Prostate gland (tissue), 2 donors: ENCODE results near the gene PSMA7. TPM values are rescaled to one million over a fixed set of nuclear protein-coding genes. Genes with fewer than 3 reads are reported as not detected.

Source experiments
- DNase-seq: peaks from one replicate; pipeline ENCODE4 v3.0.0-alpha.2; 2019; ENCODE audit warnings: low spot score
- H3K27ac ChIP-seq, 2 donors: fragments of 200-600 bp; sonication (generic); 2 replicates each; pipeline ENCODE4 v1.5.1; 2017 to 2019
- H3K27me3 ChIP-seq: fragments of 200-600 bp; sonication (generic); replicated peaks from 2 replicates; pipeline ENCODE4 v1.5.1; 2019; ENCODE audit not compliant: insufficient read depth
- H3K36me3 ChIP-seq, 2 donors: fragments of 200-600 bp; sonication (generic); 1 replicate in 1 of 2; 2 replicates in 1 of 2; pipeline versions ENCODE4 v1.5.1 to v1.8.1; 2017 to 2019
- H3K4me1 ChIP-seq: fragments of 200-600 bp; sonication (generic); replicated peaks from 2 replicates; pipeline ENCODE4 v1.5.1; 2019
- H3K4me3 ChIP-seq, 2 donors: fragments of 200-600 bp; sonication (generic); 2 replicates each; pipeline ENCODE4 v1.5.1; 2017 to 2019
- H3K9me3 ChIP-seq: fragments of 200-600 bp; sonication (generic); 2 replicates; pipeline ENCODE4 v1.5.1; 2017
- POLR2A ChIP-seq: fragments of 450-650 bp; IDR thresholded peaks from one replicate; pipeline ENCODE4 v1.6.1; 2016; ENCODE audit warnings: antibody characterized with exemption, mild to moderate bottlenecking
- POLR2AphosphoS5 ChIP-seq: sonication (generic); formaldehyde crosslinking; IDR thresholded peaks from one replicate; pipeline ENCODE4 v1.6.1; 2017; ENCODE audit warnings: antibody characterized with exemption
- WGBS: methylation state at CpG from one replicate; pipeline ENCODE4 v1.1.5; 2018; 5-methylcytosine and 5-hydroxymethylcytosine counted together
- intact Hi-C: fragments of 100-400 bp; cut with DNase I; formaldehyde crosslinking; loops from one replicate; pipeline ENCODE4 v1.14.2; 2022
- total RNA-seq, 2 donors: library from RNA; depleted of rRNA; stranded (reverse); fragments of >200 nt; gene quantifications; one replicate each; pipeline ENCODE4 v1.1.0, GENCODE V29; 2016
- TF ChIP-seq, protein P1 (sequence below), 4 experiments: fragments of 200-600 bp in 2 of 4; fragments of 450-650 bp in 2 of 4; sonication (generic) in 2 of 4; IDR thresholded peaks; 1 replicate in 3 of 4; 2 replicates in 1 of 4; pipeline ENCODE4 v1.5.1; 2016 to 2019; ENCODE audit warnings: antibody characterized with exemption in 4 of 4, mild to moderate bottlenecking in 2 of 4, moderate library complexity in 2 of 4

PSMA7 gene
- total RNA-seq, 2 donors from 2014 or later: 176 to 250 TPM

DNA sequence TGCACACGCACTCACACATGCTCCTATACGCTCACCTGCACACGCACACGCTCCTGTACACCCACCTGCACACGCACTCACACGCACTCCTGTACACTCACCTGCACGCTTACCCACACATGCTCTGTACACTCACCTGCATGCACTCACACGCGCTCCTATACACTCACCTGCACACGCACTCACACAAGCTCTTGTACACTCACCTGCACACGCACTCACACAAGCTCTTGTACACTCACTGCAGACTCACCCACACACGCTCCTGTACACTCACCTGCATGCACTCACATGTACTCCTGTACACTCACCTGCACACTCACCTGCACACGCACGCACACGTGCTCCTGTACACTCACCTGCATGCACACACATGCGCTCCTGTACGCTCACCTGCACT is 55.6 kb downstream of the PSMA7 start:
- Histone ChIP-seq H3K27me3 (no peaks in the 10 kb centered on the region), H3K27ac (no peak overlapping the region), H3K36me3 (no peaks in the 10 kb centered on the region), H3K9me3 (no peaks in the 10 kb centered on the region), H3K4me3 (no peak overlapping the region), H3K4me1 (no peaks in the 10 kb centered on the region)
- no peak for DNase-seq
- intact Hi-C loops: no loop called here
- 87% methylated on average over 17 of the region's 17 CpGs for WGBS
- TF ChIP-seq POLR2AphosphoS5 (no peak), POLR2A (no peak)
- TF ChIP-seq, protein P1, sequence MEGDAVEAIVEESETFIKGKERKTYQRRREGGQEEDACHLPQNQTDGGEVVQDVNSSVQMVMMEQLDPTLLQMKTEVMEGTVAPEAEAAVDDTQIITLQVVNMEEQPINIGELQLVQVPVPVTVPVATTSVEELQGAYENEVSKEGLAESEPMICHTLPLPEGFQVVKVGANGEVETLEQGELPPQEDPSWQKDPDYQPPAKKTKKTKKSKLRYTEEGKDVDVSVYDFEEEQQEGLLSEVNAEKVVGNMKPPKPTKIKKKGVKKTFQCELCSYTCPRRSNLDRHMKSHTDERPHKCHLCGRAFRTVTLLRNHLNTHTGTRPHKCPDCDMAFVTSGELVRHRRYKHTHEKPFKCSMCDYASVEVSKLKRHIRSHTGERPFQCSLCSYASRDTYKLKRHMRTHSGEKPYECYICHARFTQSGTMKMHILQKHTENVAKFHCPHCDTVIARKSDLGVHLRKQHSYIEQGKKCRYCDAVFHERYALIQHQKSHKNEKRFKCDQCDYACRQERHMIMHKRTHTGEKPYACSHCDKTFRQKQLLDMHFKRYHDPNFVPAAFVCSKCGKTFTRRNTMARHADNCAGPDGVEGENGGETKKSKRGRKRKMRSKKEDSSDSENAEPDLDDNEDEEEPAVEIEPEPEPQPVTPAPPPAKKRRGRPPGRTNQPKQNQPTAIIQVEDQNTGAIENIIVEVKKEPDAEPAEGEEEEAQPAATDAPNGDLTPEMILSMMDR (IDR thresholded peaks at IDR 0.05): no peak

DNA sequence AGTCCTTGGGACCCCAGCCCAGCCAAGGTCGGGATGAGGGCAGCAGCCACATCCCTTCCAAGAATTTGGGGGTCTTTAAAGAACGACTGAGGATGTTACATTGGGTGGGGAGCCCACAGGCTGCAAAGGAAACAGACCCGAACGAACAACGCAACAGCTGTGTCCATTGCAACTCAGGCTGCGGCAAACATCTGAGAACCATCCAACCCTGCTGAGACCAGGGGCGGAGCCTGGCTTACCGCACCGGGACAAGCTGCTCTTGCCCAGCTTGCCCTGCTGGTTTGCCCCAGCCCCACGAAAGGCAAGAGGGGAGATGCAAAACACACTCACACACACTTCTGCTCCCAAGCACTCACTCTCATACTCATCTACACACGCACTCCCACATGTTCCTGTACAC is 56.0 kb downstream of the PSMA7 start:
- H3K9me3 ChIP-seq: no peaks in the 10 kb centered on the region
- 22% methylated on average over 11 of the region's 11 CpGs for WGBS

More for the DNA sequence above, 56.0 kb downstream of the PSMA7 start:
- Histone ChIP-seq H3K27ac (no peak overlapping the region), H3K4me1 (no peaks in the 10 kb centered on the region), H3K27me3 (no peaks in the 10 kb centered on the region), H3K4me3 (no peak overlapping the region), H3K36me3 (no peaks in the 10 kb centered on the region)
- TF ChIP-seq POLR2A (no peak), POLR2AphosphoS5 (no peak)
- TF ChIP-seq, protein P1 (IDR thresholded peaks at IDR 0.05): no peak
- no peak for DNase-seq
- intact Hi-C loops: no loop called here

Other genes starting within 250 kb of the PSMA7 start
- 10 to 100 TPM; 19.9 to 57.1 TPM for gene TAF4, start 77.5 kb downstream of the PSMA7 start, total RNA-seq
- gene LSM14B, start 20.9 kb downstream of the PSMA7 start, total RNA-seq: 10 to 100 TPM; 39.7 to 87.1 TPM
- 10 to 100 TPM; 17.9 to 32.7 TPM for gene SS18L1, start 375 bp upstream of the PSMA7 start, total RNA-seq
- 10 to 100 TPM; 40.0 to 53.0 TPM for gene MTG2, start 39.6 kb upstream of the PSMA7 start, total RNA-seq
- under 1 TPM; 0.18 to 0.51 TPM for gene HRH3, start 76.9 kb upstream of the PSMA7 start, total RNA-seq
- gene OSBPL2, start 95.1 kb upstream of the PSMA7 start, total RNA-seq: 10 to 100 TPM; 33.5 to 50.6 TPM
- 100 to 1,000 TPM; 149 to 207 TPM for gene ADRM1, start 159.6 kb upstream of the PSMA7 start, total RNA-seq
- gene LAMA5, start 223.9 kb upstream of the PSMA7 start, total RNA-seq: 100 to 1,000 TPM; 170 to 272 TPM
- gene RPS21, start 243.7 kb upstream of the PSMA7 start, total RNA-seq: 1,000 to 10,000 TPM; 1,506 to 4,377 TPM